Body of pancreas (tissue), 4 donors: ENCODE data around the gene NPBWR2. TPM values are rescaled to one million over a fixed set of nuclear protein-coding genes. Genes with fewer than 3 reads are reported as not detected.
"Not testable (repeated sequence)": the region's sequence is repeated elsewhere in the genome, so short reads cannot be mapped to it uniquely, and the experiment has no call there.

Experiments
- ATAC-seq: fragments of 150-250 bp; one replicate; pipeline ENCODE4 v1.9.1; 2016
- DNase-seq, 4 donors: peaks; one replicate each; pipeline ENCODE4 v3.0.0-alpha.2; 2019
- H3K27ac ChIP-seq, 4 donors: fragments of 200-600 bp; sonication (generic); 1 replicate in 3 of 4; 2 replicates in 1 of 4; pipeline versions ENCODE4 v1.5.1 to v1.6.1; 2016 to 2019; ENCODE audit warnings: mild to moderate bottlenecking in 1 of 4, mixed read lengths in 1 of 4, moderate library complexity in 1 of 4
- H3K27me3 ChIP-seq, 2 donors: fragments of 200-600 bp; sonication (generic); one replicate each; pipeline ENCODE4 v1.6.0; 2016; ENCODE audit warnings: mild to moderate bottlenecking in 1 of 2
- H3K36me3 ChIP-seq, 2 donors: fragments of 200-600 bp; sonication (generic); replicated peaks in 1 of 2; 2 replicates each; pipeline ENCODE4 v1.5.1; 2016; ENCODE audit warnings: low read depth in 2 of 2; ENCODE audit not compliant: insufficient read depth in 1 of 2
- H3K4me1 ChIP-seq: fragments of 200-600 bp; sonication (generic); one replicate; pipeline ENCODE4 v1.6.0; 2016
- H3K4me3 ChIP-seq, 2 donors: fragments of 200-600 bp; sonication (generic); 1 replicate in 1 of 2; 2 replicates in 1 of 2; pipeline ENCODE4 v1.5.1; 2016 to 2019
- H3K9me3 ChIP-seq, 3 donors: fragments of 200-600 bp; sonication (generic); 1 replicate in 2 of 3; 2 replicates in 1 of 3; pipeline ENCODE4 v1.5.1; 2016
- CTCF ChIP-seq, 7 experiments: fragments of 450-650 bp in 4 of 7; fragments of 200-600 bp in 3 of 7; sonication (generic) in 3 of 7; IDR thresholded peaks; one replicate each; pipeline ENCODE4 v1.5.1; 2016 to 2019; ENCODE audit warnings: antibody characterized with exemption in 7 of 7
- POLR2A ChIP-seq, 3 donors: fragments of 450-650 bp; IDR thresholded peaks; one replicate each; pipeline ENCODE4 v1.6.1; 2016; ENCODE audit warnings: antibody characterized with exemption in 3 of 3, mild to moderate bottlenecking in 2 of 3
- WGBS, 2 donors: methylation state at CpG; one replicate each; pipeline ENCODE4 v1.1.5; 2017; 5-methylcytosine and 5-hydroxymethylcytosine counted together
- intact Hi-C: fragments of 100-400 bp; cut with DNase I; formaldehyde crosslinking; loops from one replicate; pipeline ENCODE4 v1.15.1; 2023
- total RNA-seq, 2 donors: library from RNA; depleted of rRNA; stranded (reverse); fragments of >200 nt; gene quantifications; one replicate each; pipeline ENCODE4 v1.1.0, GENCODE V29; 2016

NPBWR2 gene
- total RNA-seq, 2 donors from 2014 or later: not detected

GRCh38 chr20:64137598-64138031, 30.2 kb upstream of the NPBWR2 start:
- DNase-seq (peak in 1 of 4 donors; percentile 6), ATAC-seq (no peak)
- intact Hi-C loops: no loop called here
- no peaks in the 10 kb centered on the region for H3K4me1 ChIP-seq
- no peaks in the 10 kb centered on the region for H3K36me3 ChIP-seq
- no peak overlapping the region for H3K4me3 ChIP-seq
- no peaks in the 10 kb centered on the region for H3K27me3 ChIP-seq
- no peaks in the 10 kb centered on the region for H3K9me3 ChIP-seq
- 54 to 64% methylated on average over 4 to 6 of the region's 6 CpGs for WGBS, 2 donors
- no peak for TF ChIP-seq POLR2A (IDR thresholded peaks at IDR 0.05)
- TF ChIP-seq CTCF (IDR thresholded peaks at IDR 0.05): no peak
- no peak overlapping the region for H3K27ac ChIP-seq

GRCh38 chr20:64136004-64136710, 28.8 kb upstream of the NPBWR2 start:
- Histone ChIP-seq H3K36me3 (no peaks in the 10 kb centered on the region), H3K27ac (no peak overlapping the region), H3K4me3 (no peak overlapping the region), H3K4me1 (no peaks in the 10 kb centered on the region), H3K9me3 (no peaks in the 10 kb centered on the region), H3K27me3 (no peaks in the 10 kb centered on the region)
- no peak for ATAC-seq
- DNase-seq: peak in 1 of 4 donors; percentile 0
- TF ChIP-seq CTCF (IDR thresholded peaks at IDR 0.05) (no peak), POLR2A (IDR thresholded peaks at IDR 0.05) (no peak)
- intact Hi-C loops: no loop called here
- 78 to 79% methylated on average over 27 to 31 of the region's 32 CpGs for WGBS, 2 donors

GRCh38 chr20:64134744-64135143, 27.4 kb upstream of the NPBWR2 start:
- H3K27me3 ChIP-seq, H3K27ac ChIP-seq, H3K4me1 ChIP-seq, H3K9me3 ChIP-seq, H3K4me3 ChIP-seq, ATAC-seq, H3K36me3 ChIP-seq, intact Hi-C loops: not testable (repeated sequence)
- DNase-seq: peak in 1 of 4 donors; percentile 0
- WGBS, 2 donors: 67 to 68% methylated on average over 20 of the region's 20 CpGs

GRCh38 chr20:64133951-64134407, 26.6 kb upstream of the NPBWR2 start:
- DNase-seq (peak in 1 of 4 donors; percentile 4), ATAC-seq (no peak)
- no peak overlapping the region for H3K27ac ChIP-seq
- H3K9me3 ChIP-seq: no peaks in the 10 kb centered on the region
- no peak overlapping the region for H3K4me3 ChIP-seq
- H3K4me1 ChIP-seq: no peaks in the 10 kb centered on the region
- intact Hi-C loops: no loop called here
- TF ChIP-seq POLR2A (IDR thresholded peaks at IDR 0.05) (no peak), CTCF (IDR thresholded peaks at IDR 0.05) (peak in 1 of 7 experiments; percentile 6)
- no peaks in the 10 kb centered on the region for H3K36me3 ChIP-seq
- no peaks in the 10 kb centered on the region for H3K27me3 ChIP-seq
- 30 to 58% methylated on average over 2 to 8 of the region's 8 CpGs for WGBS, 2 donors

GRCh38 chr20:64131406-64131805, 24.0 kb upstream of the NPBWR2 start:
- H3K9me3 ChIP-seq: no peaks in the 10 kb centered on the region
- no peak overlapping the region for H3K4me3 ChIP-seq
- ATAC-seq (no peak), DNase-seq (peak in 2 of 4 donors; percentile 13 to 25)
- H3K4me1 ChIP-seq: no peaks in the 10 kb centered on the region
- WGBS, 2 donors: 72 to 78% methylated on average over 4 of the region's 4 CpGs
- intact Hi-C loops: no loop called here
- no peak overlapping the region for H3K27ac ChIP-seq
- H3K36me3 ChIP-seq: no peaks in the 10 kb centered on the region
- H3K27me3 ChIP-seq: no peaks in the 10 kb centered on the region
- TF ChIP-seq POLR2A (IDR thresholded peaks at IDR 0.05) (no peak), CTCF (IDR thresholded peaks at IDR 0.05) (peak in 2 of 7 experiments; percentile 3 to 14)
